ENCODE results near the gene CYLD.

The CYLD gene

GRCh38 chr16:50706250-50706649 lies 35.6 kb upstream of the CYLD start:
- TF ChIP-seq CTCF (IDR thresholded peaks at IDR 0.05; ENCODE audit: borderline replicate concordance, extremely low read depth, low read length, poor library complexity, severe bottlenecking) (no peak), EZH2 (IDR thresholded peaks at IDR 0.05; ENCODE audit: borderline replicate concordance, low read depth, low read length, severe bottlenecking) (no peak)
- no peaks in the 10 kb centered on the region; the same call in 1 of the 2 replicates for H4K20me1 ChIP-seq (ENCODE audit: insufficient read depth, low read length)

GRCh38 chr16:50708373-50709060 lies 33.4 kb upstream of the CYLD start:
- H3K4me1 ChIP-seq (ENCODE audit: insufficient read depth, low read length): no peaks in the 10 kb centered on the region
- H2AFZ ChIP-seq (ENCODE audit: low read depth, low read length): no peak overlapping the region
- H3K9me3 ChIP-seq (ENCODE audit: insufficient read depth, low read length, severe bottlenecking): peaks cover 9% of the 10 kb centered on the region
- TF ChIP-seq EZH2 (IDR thresholded peaks at IDR 0.05; ENCODE audit: borderline replicate concordance, low read depth, low read length, severe bottlenecking): no peak
- no peak for TF ChIP-seq CTCF (IDR thresholded peaks at IDR 0.05; ENCODE audit: borderline replicate concordance, extremely low read depth, low read length, poor library complexity, severe bottlenecking)
- no peak overlapping the region for H3K9ac ChIP-seq (ENCODE audit: low read depth, low read length)
- no peak overlapping the region for H3K4me3 ChIP-seq (ENCODE audit: low read depth in 1 of 2, low read length in 2 of 2)
- no peaks in the 10 kb centered on the region for H3K79me2 ChIP-seq (ENCODE audit: insufficient read depth, low read length)
- DNase-seq: no peak
- no peaks in the 10 kb centered on the region; the same call in 1 of the 2 replicates for H4K20me1 ChIP-seq (ENCODE audit: insufficient read depth, low read length)
- no peaks in the 10 kb centered on the region for H3K36me3 ChIP-seq (ENCODE audit: insufficient read depth, low read length)
- ATAC-seq (ENCODE audit: insufficient read depth, low read depth): no peak
- no peak overlapping the region for H3K27ac ChIP-seq (ENCODE audit: low read length)
- no peak overlapping the region for H3K4me2 ChIP-seq (ENCODE audit: insufficient read depth, low read length)
- H3K27me3 ChIP-seq (ENCODE audit: insufficient read depth, low read length, poor library complexity): no peaks in the 10 kb centered on the region

More at GRCh38 chr16:50706250-50706649, 35.6 kb upstream of the CYLD start:
- Histone ChIP-seq H3K9me3 (ENCODE audit: insufficient read depth, low read length, severe bottlenecking) (peaks cover 9% of the 10 kb centered on the region), H3K27ac (ENCODE audit: low read length) (no peak overlapping the region), H3K79me2 (ENCODE audit: insufficient read depth, low read length) (no peaks in the 10 kb centered on the region), H3K4me1 (ENCODE audit: insufficient read depth, low read length) (no peaks in the 10 kb centered on the region), H3K36me3 (ENCODE audit: insufficient read depth, low read length) (no peaks in the 10 kb centered on the region), H3K4me2 (ENCODE audit: insufficient read depth, low read length) (no peak overlapping the region), H3K4me3 (ENCODE audit: low read depth in 1 of 2, low read length in 2 of 2) (no peak overlapping the region), H3K9ac (ENCODE audit: low read depth, low read length) (no peak overlapping the region), H2AFZ (ENCODE audit: low read depth, low read length) (no peak overlapping the region), H3K27me3 (ENCODE audit: insufficient read depth, low read length, poor library complexity) (no peaks in the 10 kb centered on the region)
- DNase-seq: no peak
- ATAC-seq (ENCODE audit: insufficient read depth, low read depth): no peak

- no peak for TF ChIP-seq EZH2 (IDR thresholded peaks at IDR 0.05; ENCODE audit: borderline replicate concordance, low read depth, low read length, severe bottlenecking)
- TF ChIP-seq CTCF (IDR thresholded peaks at IDR 0.05; ENCODE audit: borderline replicate concordance, extremely low read depth, low read length, poor library complexity, severe bottlenecking): no peak
- DNase-seq (no peak), ATAC-seq (ENCODE audit: insufficient read depth, low read depth) (no peak)
- H3K27me3 ChIP-seq (ENCODE audit: insufficient read depth, low read length, poor library complexity): no peaks in the 10 kb centered on the region
- H3K4me3 ChIP-seq (ENCODE audit: low read depth in 1 of 2, low read length in 2 of 2): no peak overlapping the region
- no peak overlapping the region for H3K9ac ChIP-seq (ENCODE audit: low read depth, low read length)
- H3K36me3 ChIP-seq (ENCODE audit: insufficient read depth, low read length): no peaks in the 10 kb centered on the region
- H2AFZ ChIP-seq (ENCODE audit: low read depth, low read length): no peak overlapping the region
- no peaks in the 10 kb centered on the region for H3K79me2 ChIP-seq (ENCODE audit: insufficient read depth, low read length)
- no peaks in the 10 kb centered on the region for H3K4me1 ChIP-seq (ENCODE audit: insufficient read depth, low read length)
- no peak overlapping the region for H3K4me2 ChIP-seq (ENCODE audit: insufficient read depth, low read length)
- no peak overlapping the region for H3K27ac ChIP-seq (ENCODE audit: low read length)
- H3K9me3 ChIP-seq (ENCODE audit: insufficient read depth, low read length, severe bottlenecking): peaks cover 2% of the 10 kb centered on the region
- no peaks in the 10 kb centered on the region; the same call in 1 of the 2 replicates for H4K20me1 ChIP-seq (ENCODE audit: insufficient read depth, low read length)
Observed at GRCh38 chr16:50709061-50709684, 32.7 kb upstream of the CYLD start.
